H1 (cell line): ENCODE measurements around the gene IL1R1. TPM values are rescaled to one million over a fixed set of nuclear protein-coding genes. Genes with fewer than 3 reads are reported as not detected.

Experiments used
- CTCF ChIA-PET: fragments of 300-600 bp; sonication (Branson Sonifier 250); formaldehyde crosslinking; loops from one replicate; lab custom pipeline; 2021; ENCODE audit not compliant: partially characterized antibody; lab: Charles Lee
- POLR2A ChIA-PET: fragments of 300-600 bp; sonication (Branson Sonifier 250); formaldehyde crosslinking; loops from one replicate; lab custom pipeline; 2021; ENCODE audit warnings: inconsistent platforms; ENCODE audit not compliant: partially characterized antibody; lab: Charles Lee
- DNase-seq, 2 experiments: peaks; one replicate each; pipeline versions ENCODE4 v3.0.0 to v3.0.0-alpha.2; 2010 to 2022; ENCODE audit warnings: low spot score in 2 of 2, low read depth in 1 of 2, mixed read lengths in 1 of 2
- FAIRE-seq: peaks from 2 replicates; lab custom pipeline; 2011; peaks lifted over from hg19 to GRCh38; lab: Jason Lieb, UNC
- H2AFZ ChIP-seq: 2 replicates; pipeline ENCODE4 v1.8.1; 2012; ENCODE audit warnings: low read length, inconsistent platforms
- H2AK5ac ChIP-seq: 2 replicates; pipeline ENCODE4 v1.6.1; 2013; ENCODE audit warnings: low read depth, low read length
- H2BK120ac ChIP-seq: replicated peaks from 2 replicates; pipeline ENCODE3; 2013; ENCODE audit warnings: low read depth, low read length, inconsistent platforms
- H2BK12ac ChIP-seq: 2 replicates; pipeline ENCODE4 v1.6.1; 2013; ENCODE audit warnings: low read depth, low read length
- H2BK15ac ChIP-seq: 2 replicates; pipeline ENCODE4 v1.6.1; 2013; ENCODE audit warnings: low read length
- H2BK20ac ChIP-seq: 2 replicates; pipeline ENCODE4 v1.6.1; 2013; ENCODE audit warnings: low read length
- H2BK5ac ChIP-seq: 2 replicates; pipeline ENCODE4 v1.6.1; 2013; ENCODE audit warnings: low read depth, low read length
- H3K14ac ChIP-seq: 2 replicates; pipeline ENCODE4 v1.6.1; 2013; ENCODE audit warnings: inconsistent platforms; ENCODE audit not compliant: insufficient read length
- H3K18ac ChIP-seq: 2 replicates; pipeline ENCODE4 v1.6.1; 2013; ENCODE audit warnings: low read length; ENCODE audit errors: extremely low read depth
- H3K23ac ChIP-seq: 2 replicates; pipeline ENCODE4 v1.6.1; 2013; ENCODE audit warnings: inconsistent platforms; ENCODE audit not compliant: insufficient read length
- H3K23me2 ChIP-seq: 2 replicates; pipeline ENCODE4 v1.6.1; 2013; ENCODE audit warnings: low read depth, low read length
- H3K27ac ChIP-seq: 2 replicates; pipeline ENCODE4 v1.6.1; 2011; ENCODE audit warnings: low read depth, low read length, inconsistent platforms
- H3K27me3 ChIP-seq, 4 experiments: replicated peaks in 1 of 4; 1 replicate in 1 of 4; 2 replicates in 3 of 4; pipeline versions ENCODE4 v1.6.1 to v1.8.1; 2011 to 2013; ENCODE audit warnings: low read length in 3 of 4, mild to moderate bottlenecking in 3 of 4, inconsistent platforms in 2 of 4, mixed read lengths in 2 of 4, moderate library complexity in 1 of 4; ENCODE audit not compliant: control insufficient read depth in 3 of 4, insufficient read depth in 3 of 4; ENCODE audit errors: extremely low read depth in 1 of 4
- H3K36me3 ChIP-seq, 4 experiments: 2 replicates each; pipeline versions ENCODE4 v1.6.1 to v1.8.1; 2011 to 2013; ENCODE audit warnings: mild to moderate bottlenecking in 4 of 4, low read length in 3 of 4, moderate library complexity in 2 of 4, control low read depth in 1 of 4, inconsistent platforms in 1 of 4; ENCODE audit not compliant: insufficient read depth in 4 of 4, control insufficient read depth in 2 of 4
- H3K4ac ChIP-seq: replicated peaks from 2 replicates; pipeline ENCODE3; 2013; ENCODE audit warnings: low read length, low read depth, mixed read lengths, inconsistent platforms; ENCODE audit not compliant: insufficient read length
- H3K4me1 ChIP-seq, 4 experiments: replicated peaks in 1 of 4; 1 replicate in 1 of 4; 2 replicates in 3 of 4; pipeline versions ENCODE4 v1.6.1 to v1.8.1; 2011 to 2013; ENCODE audit warnings: low read length in 3 of 4, inconsistent platforms in 2 of 4, mixed read lengths in 1 of 4; ENCODE audit not compliant: insufficient read depth in 4 of 4, control insufficient read depth in 3 of 4
- H3K4me2 ChIP-seq, 2 experiments: 2 replicates each; pipeline versions ENCODE4 v1.6.1 to v1.8.1; 2011 to 2013; ENCODE audit warnings: low read depth in 2 of 2, low read length in 2 of 2, control low read depth in 1 of 2, inconsistent platforms in 1 of 2, mild to moderate bottlenecking in 1 of 2; ENCODE audit not compliant: insufficient read depth in 1 of 2
- H3K4me3 ChIP-seq, 4 experiments: fragments of 200-600, 300-600 bp in 1 of 4; sonication (generic), shearing (Covaris generic), sonication (Bioruptor Twin) in 1 of 4; 2 replicates each; pipeline versions ENCODE4 v1.5.1 to v1.8.1; 2011 to 2016; ENCODE audit warnings: low read length in 4 of 4, low read depth in 3 of 4, control low read depth in 2 of 4, inconsistent platforms in 2 of 4, mild to moderate bottlenecking in 2 of 4, mixed read lengths in 1 of 4, moderate library complexity in 1 of 4; ENCODE audit not compliant: insufficient read depth in 2 of 4; ENCODE audit errors: extremely low read depth in 1 of 4
- H3K56ac ChIP-seq: replicated peaks from 2 replicates; pipeline ENCODE3; 2013; ENCODE audit warnings: low read depth, mild to moderate bottlenecking, mixed read lengths, low read length, inconsistent platforms; ENCODE audit not compliant: insufficient read length
- H3K79me1 ChIP-seq: 2 replicates; pipeline ENCODE4 v1.6.1; 2013; ENCODE audit warnings: low read depth, low read length, control low read depth
- H3K79me2 ChIP-seq, 2 experiments: 2 replicates each; pipeline versions ENCODE4 v1.6.1 to v1.8.1; 2012 to 2013; ENCODE audit warnings: low read length in 2 of 2, mild to moderate bottlenecking in 2 of 2, inconsistent platforms in 1 of 2; ENCODE audit not compliant: insufficient read depth in 2 of 2, control insufficient read depth in 1 of 2
- H3K9ac ChIP-seq, 4 experiments: replicated peaks in 1 of 4; 1 replicate in 1 of 4; 2 replicates in 3 of 4; pipeline versions ENCODE4 v1.6.1 to v1.8.1; 2011 to 2013; ENCODE audit warnings: low read depth in 3 of 4, low read length in 3 of 4, control low read depth in 2 of 4, mild to moderate bottlenecking in 2 of 4, moderate library complexity in 2 of 4, inconsistent platforms in 1 of 4; ENCODE audit errors: extremely low read depth in 1 of 4
- H3K9me3 ChIP-seq, 2 experiments: 2 replicates each; pipeline versions ENCODE4 v1.6.1 to v1.8.1; 2012 to 2013; ENCODE audit warnings: mild to moderate bottlenecking in 2 of 2, moderate library complexity in 2 of 2, control low read depth in 1 of 2, inconsistent platforms in 1 of 2, low read depth in 1 of 2, low read length in 1 of 2, mixed read lengths in 1 of 2; ENCODE audit not compliant: insufficient read depth in 2 of 2
- H4K20me1 ChIP-seq, 2 experiments: replicated peaks in 1 of 2; 2 replicates each; pipeline versions ENCODE3 to v1.8.1; 2011 to 2013; ENCODE audit warnings: inconsistent platforms in 2 of 2, low read length in 2 of 2, mild to moderate bottlenecking in 1 of 2; ENCODE audit not compliant: insufficient read depth in 2 of 2, control insufficient read depth in 1 of 2
- H4K5ac ChIP-seq: 2 replicates; pipeline ENCODE4 v1.6.1; 2013; ENCODE audit warnings: low read length, low read depth, mixed read lengths, inconsistent platforms; ENCODE audit not compliant: insufficient read length
- H4K8ac ChIP-seq: 2 replicates; pipeline ENCODE4 v1.8.0; 2013; ENCODE audit warnings: mild to moderate bottlenecking, moderate library complexity, low read length, inconsistent platforms; ENCODE audit not compliant: insufficient read depth; ENCODE audit errors: extremely low read depth
- H4K91ac ChIP-seq: replicated peaks from 2 replicates; pipeline ENCODE3; 2013; ENCODE audit warnings: low read length, mixed read lengths, inconsistent platforms; ENCODE audit not compliant: insufficient read length
- CBX5 ChIP-seq: fragments of 300-800, 300-1000 bp; sonication (generic); IDR thresholded peaks from 2 replicates; pipeline ENCODE4 v1.7.1; 2016; ENCODE audit warnings: antibody characterized with exemption, low read length, low read depth
- WGBS, 2 experiments: shearing (Covaris generic) in 1 of 2; methylation state at CpG; one replicate each; pipeline versions ENCODE4 v1.1.6 to v1.1.7; 2013 to 2015; ENCODE audit warnings: low lambda C conversion rate in 2 of 2, mixed read lengths in 2 of 2, inconsistent platforms in 1 of 2, low coverage in 1 of 2, missing lambda C conversion rate in 1 of 2; ENCODE audit not compliant: insufficient replicate concordance in 2 of 2, insufficient coverage in 1 of 2, insufficient read length in 1 of 2; ENCODE audit errors: extremely low coverage in 1 of 2, missing lambda C conversion rate in 1 of 2; 5-methylcytosine and 5-hydroxymethylcytosine counted together
- polyA plus RNA-seq, 7 experiments: library from polyadenylated mRNA; depleted of rRNA in 3 of 7; stranded (reverse) in 5 of 7; unstranded in 2 of 7; fragments of >200 nt in 5 of 7; fragments of 200-250 nt in 2 of 7; gene quantifications; 1 replicate in 5 of 7; 2 replicates in 1 of 7; 4 replicates in 1 of 7; pipeline versions ENCODE4 v1.2.1 to v1.2.3, GENCODE V29; 2011 to 2013; ENCODE audit warnings: missing spikeins in 2 of 7, mixed read lengths in 2 of 7
- total RNA-seq: library from RNA; stranded (reverse); fragmentation: NEBNext Ultra II Directional; extraction: Animal tissue kit (Norgen Biotek cat#: 25700); gene quantifications from 2 replicates; pipeline ENCODE4 v1.2.1, GENCODE V29; 2021

IL1R1 gene
- total and polyA plus RNA-seq, 2 of the 8 experiments (the other 6 are each of a cell fraction or from before 2014, with no cell fraction given), result 0.34 to 0.47 TPM

DNA sequence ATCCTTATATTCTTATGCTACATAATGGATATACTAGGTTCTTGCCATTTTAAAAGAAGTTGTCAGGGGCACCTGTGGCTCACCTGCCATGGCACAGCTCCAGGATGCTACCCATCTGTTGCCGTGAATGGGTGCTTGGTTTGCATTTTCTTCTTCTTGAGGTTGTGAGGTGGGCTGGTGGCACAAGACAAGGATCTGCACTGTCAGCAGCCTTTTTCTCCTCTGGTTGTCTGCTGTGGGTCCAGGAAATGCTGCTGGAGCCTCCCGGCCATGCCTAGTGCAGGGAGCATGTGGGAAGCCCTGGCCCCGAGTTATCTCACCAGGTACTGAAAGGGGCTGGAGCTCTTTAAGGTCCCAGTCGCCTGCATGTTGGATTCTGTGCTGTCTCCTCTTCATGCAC lies 2.6 kb downstream of the IL1R1 start:
- Histone ChIP-seq H3K56ac (no peak overlapping the region), H2BK120ac (no peak overlapping the region), H4K91ac (no peak overlapping the region), H3K18ac (no peak overlapping the region), H4K8ac (no peak overlapping the region), H3K79me1 (no peaks in the 10 kb centered on the region), H2BK12ac (no peak overlapping the region), H3K4me1 (peaks cover 0 to 8% (median 3%) of the 10 kb centered on the region in 4 experiments; a peak in 5 of 7 replicates), H2BK15ac (no peak overlapping the region), H3K27ac (no peak overlapping the region), H3K9me3 (peaks cover 3 to 12% of the 10 kb centered on the region in 2 experiments; a peak in 2 of 4 replicates), H4K20me1 (no peaks in the 10 kb centered on the region), H2BK5ac (no peak overlapping the region), H3K36me3 (no peaks in the 10 kb centered on the region), H4K5ac (no peak overlapping the region), H3K27me3 (peaks cover 6 to 37% (median 25%) of the 10 kb centered on the region in 4 experiments), H3K4me2 (no peak overlapping the region), H3K4ac (no peak overlapping the region), H3K23me2 (peaks cover 4% of the 10 kb centered on the region), H3K79me2 (no peaks in the 10 kb centered on the region), H2BK20ac (no peak overlapping the region), H3K23ac (no peak overlapping the region), H2AK5ac (no peak overlapping the region), H3K9ac (no peak overlapping the region), H3K4me3 (no peak overlapping the region), H3K14ac (no peak overlapping the region), H2AFZ (no peak overlapping the region)
- no peak for DNase-seq
- ChIA-PET CTCF (interaction anchor here (0.9 to 1.1 kb wide), 2 partner anchors 40 to 138 kb away, joined by 3 read pairs; no protein-coding TSS in a partner anchor), POLR2A (no interaction called here)
- TF ChIP-seq CBX5, result no peak
- WGBS, 2 experiments, result 98% methylated on average over 4 of the region's 4 CpGs; no CpG with 5 or more reads in 1 of the 2 experiments
- FAIRE-seq, result no peak
